ENCODE results near the gene TCP11.

Gene TCP11

DNA sequence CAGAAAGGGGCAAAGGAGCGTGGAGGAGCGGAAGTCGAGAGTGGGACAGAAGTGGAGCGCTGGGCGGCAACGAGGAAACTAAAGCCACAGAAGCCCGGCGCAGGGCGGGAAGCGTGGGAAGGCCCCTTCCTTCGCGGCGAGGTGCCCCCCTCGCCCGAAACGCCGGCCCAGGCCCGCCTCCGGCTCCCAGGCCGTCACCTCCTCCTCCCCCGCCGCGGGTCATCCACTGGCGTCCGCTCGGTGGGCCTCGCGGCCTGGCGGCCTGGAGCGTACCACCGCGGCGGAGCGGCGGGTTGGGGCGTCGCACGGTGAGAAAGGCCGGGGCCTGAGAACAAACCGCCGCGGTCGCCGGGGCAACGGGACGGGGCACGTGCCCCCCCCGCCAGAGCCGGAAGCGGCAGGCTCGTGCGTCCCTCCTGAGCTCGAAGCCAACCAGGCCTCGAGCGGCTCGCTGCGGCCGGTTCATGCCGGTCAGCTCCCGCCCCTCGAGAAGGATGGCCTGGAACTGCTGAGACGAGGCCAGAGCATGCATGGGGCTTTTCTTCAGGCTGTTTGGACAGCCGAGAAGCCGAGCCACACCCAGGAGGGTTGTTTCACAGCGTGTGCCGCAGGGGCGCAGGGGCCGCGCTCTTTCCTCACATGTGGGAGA is at the start of gene TCP11:
TCP11 (minus strand) TSS at position 333 of the 649 bp plus-strand sequence. CDS start 469 bp downstream, outside the sequence.
- DNase-seq (ENCODE audit: low read depth), result no peak
- TF ChIP-seq, protein P1, sequence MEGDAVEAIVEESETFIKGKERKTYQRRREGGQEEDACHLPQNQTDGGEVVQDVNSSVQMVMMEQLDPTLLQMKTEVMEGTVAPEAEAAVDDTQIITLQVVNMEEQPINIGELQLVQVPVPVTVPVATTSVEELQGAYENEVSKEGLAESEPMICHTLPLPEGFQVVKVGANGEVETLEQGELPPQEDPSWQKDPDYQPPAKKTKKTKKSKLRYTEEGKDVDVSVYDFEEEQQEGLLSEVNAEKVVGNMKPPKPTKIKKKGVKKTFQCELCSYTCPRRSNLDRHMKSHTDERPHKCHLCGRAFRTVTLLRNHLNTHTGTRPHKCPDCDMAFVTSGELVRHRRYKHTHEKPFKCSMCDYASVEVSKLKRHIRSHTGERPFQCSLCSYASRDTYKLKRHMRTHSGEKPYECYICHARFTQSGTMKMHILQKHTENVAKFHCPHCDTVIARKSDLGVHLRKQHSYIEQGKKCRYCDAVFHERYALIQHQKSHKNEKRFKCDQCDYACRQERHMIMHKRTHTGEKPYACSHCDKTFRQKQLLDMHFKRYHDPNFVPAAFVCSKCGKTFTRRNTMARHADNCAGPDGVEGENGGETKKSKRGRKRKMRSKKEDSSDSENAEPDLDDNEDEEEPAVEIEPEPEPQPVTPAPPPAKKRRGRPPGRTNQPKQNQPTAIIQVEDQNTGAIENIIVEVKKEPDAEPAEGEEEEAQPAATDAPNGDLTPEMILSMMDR (conservative IDR thresholded peaks at IDR 0.05; ENCODE audit: low read depth, low read length), result no peak
- no peak within 1 kb of the TSS for H3K4me3 ChIP-seq (ENCODE audit: low read depth, low read length)

- no peak for DNase-seq (ENCODE audit: low read depth)
- no peak overlapping the region for H3K4me3 ChIP-seq (ENCODE audit: low read depth, low read length)
- TF ChIP-seq, protein P1 (conservative IDR thresholded peaks at IDR 0.05; ENCODE audit: low read depth, low read length), result no peak
These were observed 49.2 kb upstream of the TCP11 start for GRCh38 chr6:35190306-35190705.

DNA sequence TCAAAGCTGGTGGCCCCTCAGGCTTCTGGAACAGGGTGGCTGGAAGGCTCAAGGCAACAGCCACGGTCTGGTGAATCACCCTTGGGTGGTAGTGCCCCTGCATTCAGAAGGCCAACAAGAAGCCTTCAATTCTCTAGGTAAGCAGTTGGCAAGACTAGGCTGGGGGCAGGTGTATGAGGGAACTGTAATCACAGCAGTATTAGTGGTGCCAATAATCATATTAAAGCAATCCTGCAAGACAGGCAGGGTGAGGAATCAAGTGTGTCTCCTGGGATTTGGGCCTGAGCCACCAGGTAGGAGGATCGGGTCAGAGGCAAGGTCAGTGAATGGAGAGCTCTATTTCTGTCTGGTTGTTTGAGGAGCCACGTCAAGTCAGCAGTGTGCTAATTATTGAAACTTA is 47.7 kb upstream of the TCP11 start:
- H3K4me3 ChIP-seq (ENCODE audit: low read depth, low read length), result no peak overlapping the region
- no peak for DNase-seq (ENCODE audit: low read depth)
- TF ChIP-seq, protein P1 (conservative IDR thresholded peaks at IDR 0.05; ENCODE audit: low read depth, low read length), result no peak

- H3K4me3 ChIP-seq (ENCODE audit: low read depth, low read length), result no peak overlapping the region
- no peak for DNase-seq (ENCODE audit: low read depth)
- TF ChIP-seq, protein P1 (conservative IDR thresholded peaks at IDR 0.05; ENCODE audit: low read depth, low read length), result no peak
These were observed 45.4 kb upstream of the TCP11 start for GRCh38 chr6:35186571-35186970.

DNA sequence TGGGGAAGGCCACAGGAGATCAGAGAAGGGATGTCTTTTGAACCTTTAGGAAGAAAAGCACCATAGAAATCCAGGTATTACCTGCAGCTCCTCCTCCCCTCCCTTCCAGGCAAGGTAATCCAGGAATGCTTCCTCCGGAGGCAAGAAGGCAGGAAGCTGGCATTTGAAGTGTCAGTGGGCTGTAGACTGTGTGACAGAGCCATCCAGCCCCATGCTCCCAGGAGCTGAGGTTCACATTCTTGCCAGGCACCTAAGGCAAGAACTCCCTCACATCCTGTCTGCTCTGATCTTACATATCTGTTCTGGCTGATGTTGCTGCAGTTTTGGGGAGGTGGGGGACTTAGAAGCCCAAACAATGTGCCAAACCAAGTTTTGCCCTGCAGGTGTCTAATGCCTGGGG is 44.8 kb upstream of the TCP11 start:
- TF ChIP-seq, protein P1 (conservative IDR thresholded peaks at IDR 0.05; ENCODE audit: low read depth, low read length), result no peak
- DNase-seq (ENCODE audit: low read depth), result no peak
- no peak overlapping the region for H3K4me3 ChIP-seq (ENCODE audit: low read depth, low read length)

DNA sequence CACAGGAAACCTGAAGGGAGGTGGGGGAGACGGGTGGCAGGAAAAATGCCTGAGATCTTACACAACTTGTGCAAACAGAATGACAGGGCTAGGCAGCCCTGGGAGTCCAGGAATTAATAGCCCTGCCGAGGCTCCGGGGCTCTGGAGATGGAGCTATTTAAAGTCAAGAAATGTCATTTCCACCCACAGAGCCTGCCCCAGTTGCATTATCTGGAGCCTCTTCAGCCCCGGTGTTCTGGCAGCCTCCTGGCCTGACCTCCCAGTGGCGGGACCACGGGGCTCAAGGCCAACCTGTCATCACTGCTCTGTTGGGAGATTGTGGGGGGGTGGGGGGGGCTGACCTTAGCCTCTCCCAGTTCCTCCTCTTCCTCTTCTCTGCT is 44.2 kb upstream of the TCP11 start:
- TF ChIP-seq, protein P1 (conservative IDR thresholded peaks at IDR 0.05; ENCODE audit: low read depth, low read length), result no peak
- peak; percentile 67 for DNase-seq (ENCODE audit: low read depth)

More for the DNA sequence above, 44.2 kb upstream of the TCP11 start:
- H3K4me3 ChIP-seq (ENCODE audit: low read depth, low read length), result no peak overlapping the region
